Activated CD4-positive, alpha-beta T cell treated with anti-CD3 and anti-CD28 coated beads for 1 hour (primary cell): ENCODE measurements around the gene COL8A1.

Experiments
- DNase-seq: peaks from one replicate; pipeline ENCODE4 v3.0.0-alpha.2; 2020

The COL8A1 gene

GRCh38 chr3:99678023-99678422 is 39.6 kb downstream of the COL8A1 start:
- DNase-seq, result no peak

DNA sequence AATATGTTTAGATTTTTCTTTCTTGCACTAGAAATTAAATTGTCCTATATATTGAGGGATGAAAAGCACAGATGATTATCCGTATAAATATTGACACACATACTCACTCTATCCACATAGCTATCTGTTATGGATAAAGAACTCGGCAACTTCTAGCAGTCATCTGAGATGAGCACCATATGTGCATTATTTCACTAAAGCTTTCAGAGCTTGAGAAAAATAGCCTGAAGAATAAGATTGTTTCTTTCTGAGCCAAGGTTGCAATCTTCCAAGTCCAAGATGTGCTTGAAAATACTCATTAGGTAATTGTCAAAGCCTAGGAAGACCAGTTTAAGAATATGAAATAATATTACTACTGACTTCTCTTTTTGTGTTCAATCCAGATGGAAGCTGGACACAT is 40.5 kb downstream of the COL8A1 start:
- no peak for DNase-seq

GRCh38 chr3:99681512-99681911 is 43.1 kb downstream of the COL8A1 start:
- no peak for DNase-seq

DNA sequence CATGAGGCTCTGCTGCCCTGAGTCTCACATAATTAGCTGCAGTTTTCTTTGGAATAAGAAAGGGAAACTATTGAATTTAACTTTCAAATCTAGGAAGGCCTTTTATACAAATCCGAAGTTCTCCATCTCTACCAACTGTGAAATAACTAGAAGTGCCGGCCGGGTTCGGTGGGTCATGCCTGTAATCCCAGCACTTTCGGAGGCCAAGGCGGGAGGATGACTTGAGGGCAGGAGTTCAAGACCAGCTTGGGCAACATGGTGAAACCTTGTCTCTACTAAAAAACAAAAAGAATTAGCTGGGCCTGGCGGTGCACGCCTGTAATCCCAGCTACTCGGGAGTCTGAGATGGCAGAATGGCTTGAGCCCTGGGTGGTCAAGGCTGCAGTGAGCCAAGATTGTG is 43.6 kb downstream of the COL8A1 start:
- DNase-seq, result no peak

DNA sequence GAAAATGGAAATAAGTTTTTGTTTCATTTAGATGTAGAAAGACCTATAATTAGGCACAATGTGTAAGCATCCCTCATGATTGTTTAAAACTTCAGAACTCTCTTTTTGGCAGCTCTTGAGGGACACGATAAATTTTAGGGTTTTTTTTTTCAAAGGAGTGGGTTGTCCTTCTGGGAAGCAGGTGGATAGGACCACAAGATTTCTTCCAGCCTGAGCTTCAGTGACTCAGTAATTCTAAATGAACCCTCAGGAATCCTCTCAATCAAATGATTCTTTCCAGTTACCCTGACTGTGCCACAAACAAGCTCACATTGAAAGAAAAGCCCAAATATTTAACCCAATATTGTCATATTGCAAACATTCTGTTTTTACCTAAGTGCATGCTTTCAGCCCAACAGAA is 45.1 kb downstream of the COL8A1 start:
- no peak for DNase-seq

DNA sequence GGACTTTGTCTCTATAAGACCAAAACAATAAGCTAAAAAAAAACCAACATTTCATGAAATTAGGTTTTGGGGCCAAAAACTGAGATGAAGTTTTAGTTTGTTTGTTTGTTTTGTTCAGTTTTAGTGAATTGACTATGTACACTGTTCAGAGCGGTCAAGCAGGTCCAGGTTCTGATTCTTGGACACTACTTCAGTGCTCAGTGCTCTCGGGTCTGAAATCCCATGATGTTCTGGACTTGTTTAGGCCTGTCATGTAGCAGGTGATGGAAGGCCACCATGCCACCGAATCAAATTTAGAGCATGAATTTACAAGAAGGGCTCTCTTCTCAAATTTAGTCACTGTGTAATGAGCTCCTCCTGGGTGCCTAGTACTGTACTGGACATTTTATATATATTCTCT is 45.5 kb downstream of the COL8A1 start:
- no peak for DNase-seq

DNA sequence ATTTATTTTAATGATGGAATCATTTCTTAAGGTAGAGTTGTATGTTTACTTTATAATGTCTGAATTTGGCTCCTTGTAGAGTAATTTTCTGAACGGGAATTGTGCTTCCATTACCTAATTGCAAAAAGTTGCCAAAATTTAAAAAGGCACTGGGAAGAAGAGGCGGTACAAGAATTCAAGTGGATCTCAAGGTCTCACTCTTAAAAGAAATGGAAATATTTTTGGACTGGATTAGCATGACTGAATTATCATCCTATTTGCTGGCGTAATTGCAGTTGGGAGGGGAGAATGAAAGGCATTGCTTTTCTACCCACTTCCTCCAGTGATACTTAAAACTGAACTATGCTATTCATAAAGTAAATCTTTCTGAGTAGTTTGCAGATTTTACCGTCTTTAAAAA is 46.2 kb downstream of the COL8A1 start:
- DNase-seq, result no peak

DNA sequence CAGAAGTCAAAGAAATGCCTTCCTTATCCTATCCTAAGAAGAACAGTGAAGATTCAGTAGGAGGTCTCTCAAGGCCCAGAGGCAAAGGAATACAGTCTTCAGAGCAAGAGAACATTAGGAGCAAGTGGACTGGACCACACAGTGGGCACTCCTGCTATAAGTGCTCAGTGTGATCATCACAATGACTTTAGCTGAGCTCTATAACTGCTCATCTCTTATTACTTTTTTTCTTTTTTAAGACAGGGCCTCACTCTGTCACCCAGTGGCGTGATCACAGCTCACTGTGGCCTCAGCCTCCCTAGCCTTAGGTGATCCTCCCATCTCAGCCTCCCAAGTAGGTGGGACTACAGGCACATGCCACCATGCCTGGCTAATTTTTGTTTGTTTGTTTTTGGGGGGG is 48.1 kb downstream of the COL8A1 start:
- DNase-seq, result no peak

DNA sequence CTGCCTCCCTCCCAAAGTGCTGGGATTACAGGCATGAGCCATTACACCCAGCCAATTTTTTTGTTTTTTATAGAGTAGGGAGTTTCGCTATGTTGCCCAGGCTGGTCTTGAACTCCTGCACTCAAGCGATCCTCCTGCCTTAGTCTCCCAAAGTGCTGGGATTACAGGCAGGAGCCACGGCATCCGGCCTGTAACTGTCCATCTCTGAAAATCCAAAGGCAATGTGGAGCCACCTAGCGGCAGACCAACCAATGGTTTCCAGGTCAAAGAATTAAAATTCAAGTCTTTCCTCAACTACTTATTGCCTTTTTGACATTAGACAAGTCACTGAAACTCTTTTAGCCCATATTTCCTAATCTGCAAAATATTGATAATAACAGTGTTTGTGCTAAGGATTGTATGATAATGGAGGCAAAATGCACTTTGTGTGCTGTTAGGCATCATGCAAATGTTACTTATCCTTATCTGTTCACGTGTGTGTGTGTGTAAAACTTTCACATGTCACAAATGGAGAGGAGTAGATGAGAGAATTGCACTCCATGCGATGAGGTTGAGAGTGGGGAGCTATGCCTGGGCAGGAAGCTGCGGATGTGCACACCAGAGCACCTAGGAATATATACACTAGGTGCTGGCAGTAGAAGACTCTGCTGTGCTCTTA is 48.7 kb downstream of the COL8A1 start:
- DNase-seq, result no peak

DNA sequence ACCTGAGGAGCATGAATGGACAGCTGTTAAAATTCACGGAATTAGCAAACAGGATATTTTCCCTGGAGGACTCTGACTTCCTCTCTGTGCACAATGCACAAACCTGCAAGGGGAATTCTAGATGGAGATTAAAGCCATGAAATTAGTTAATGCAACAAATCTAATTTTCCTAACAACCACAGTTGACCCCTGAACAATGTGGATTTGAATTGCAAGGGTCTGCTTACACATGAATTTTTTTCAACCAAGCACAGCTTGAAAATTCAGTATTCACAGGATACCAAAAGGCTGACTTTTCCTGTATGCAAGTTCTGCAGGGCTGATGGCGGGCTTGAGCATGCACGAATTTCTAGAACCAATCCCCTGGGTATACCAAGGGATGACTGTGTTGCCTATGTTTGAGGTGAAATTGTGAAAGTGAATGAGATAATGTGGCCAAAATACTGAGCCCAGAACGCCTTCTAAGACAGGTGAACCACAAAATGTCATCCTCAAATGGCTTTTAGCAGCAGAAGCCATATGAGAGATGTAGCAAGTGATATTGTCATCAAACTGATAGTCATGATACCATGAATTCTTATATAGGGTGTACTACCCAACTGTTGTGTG is 52.5 kb downstream of the COL8A1 start:
- DNase-seq, result no peak

DNA sequence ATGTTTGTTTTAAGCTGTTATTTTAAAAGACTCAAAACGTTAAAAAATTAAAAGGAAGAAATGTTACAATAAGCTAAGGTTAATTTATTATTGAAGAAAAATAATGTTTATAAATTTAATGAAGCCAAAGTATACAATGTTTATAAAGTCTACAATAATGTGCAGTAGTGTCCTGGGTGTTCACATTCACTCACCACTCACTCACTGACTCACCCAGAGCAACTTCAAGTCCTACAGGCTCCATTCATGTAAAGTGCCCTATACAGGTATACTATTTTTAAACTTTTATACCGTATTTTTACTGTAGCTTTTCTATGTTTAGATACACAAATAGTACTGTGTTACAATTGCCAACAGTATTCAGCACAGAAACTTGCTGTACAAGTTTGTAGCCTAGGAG is 55.2 kb downstream of the COL8A1 start:
- DNase-seq, result no peak

DNA sequence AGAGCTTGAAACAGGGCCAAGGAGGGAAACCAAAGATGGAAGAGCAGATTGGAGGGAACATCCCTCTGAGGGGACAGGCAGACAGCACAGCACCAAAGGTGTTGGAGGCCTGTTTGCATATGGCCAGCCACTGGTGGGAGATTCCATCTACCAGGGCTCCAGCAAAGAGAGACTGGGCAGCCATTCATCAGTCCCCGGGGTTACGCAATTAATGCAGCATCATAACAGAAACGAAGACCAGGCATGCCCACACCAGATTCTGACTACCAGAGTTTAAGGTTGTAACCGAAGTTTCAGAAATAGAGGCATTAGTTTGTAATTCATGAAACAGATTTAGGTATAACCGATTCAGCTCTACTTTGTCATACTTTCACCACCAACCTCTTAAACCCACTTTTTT is 58.1 kb downstream of the COL8A1 start:
- DNase-seq, result no peak

GRCh38 chr3:99697250-99697649 is 58.9 kb downstream of the COL8A1 start:
- no peak for DNase-seq

DNA sequence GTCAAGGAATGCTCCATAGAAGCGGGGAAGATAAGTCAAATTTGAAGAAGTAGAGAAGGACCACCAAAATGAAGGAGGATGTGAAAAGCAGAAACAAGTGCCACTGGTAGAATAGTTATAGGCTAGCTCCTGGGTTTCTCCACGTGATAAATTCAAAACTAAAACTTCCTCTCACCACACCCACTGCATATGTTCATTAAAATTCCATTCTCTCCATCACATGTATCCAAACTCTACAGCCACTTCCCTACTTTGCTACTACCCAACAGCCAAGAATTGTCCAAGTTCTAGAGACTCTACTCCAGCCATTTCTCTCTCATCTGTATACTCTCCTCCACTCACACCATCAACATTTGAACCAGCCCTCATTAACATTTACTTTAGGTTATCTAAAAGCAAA is 60.5 kb downstream of the COL8A1 start:
- no peak for DNase-seq

GRCh38 chr3:99699841-99700240 is 61.4 kb downstream of the COL8A1 start:
- DNase-seq, result no peak

- DNase-seq, result no peak
These were observed 62.4 kb downstream of the COL8A1 start for GRCh38 chr3:99700631-99701268.

DNA sequence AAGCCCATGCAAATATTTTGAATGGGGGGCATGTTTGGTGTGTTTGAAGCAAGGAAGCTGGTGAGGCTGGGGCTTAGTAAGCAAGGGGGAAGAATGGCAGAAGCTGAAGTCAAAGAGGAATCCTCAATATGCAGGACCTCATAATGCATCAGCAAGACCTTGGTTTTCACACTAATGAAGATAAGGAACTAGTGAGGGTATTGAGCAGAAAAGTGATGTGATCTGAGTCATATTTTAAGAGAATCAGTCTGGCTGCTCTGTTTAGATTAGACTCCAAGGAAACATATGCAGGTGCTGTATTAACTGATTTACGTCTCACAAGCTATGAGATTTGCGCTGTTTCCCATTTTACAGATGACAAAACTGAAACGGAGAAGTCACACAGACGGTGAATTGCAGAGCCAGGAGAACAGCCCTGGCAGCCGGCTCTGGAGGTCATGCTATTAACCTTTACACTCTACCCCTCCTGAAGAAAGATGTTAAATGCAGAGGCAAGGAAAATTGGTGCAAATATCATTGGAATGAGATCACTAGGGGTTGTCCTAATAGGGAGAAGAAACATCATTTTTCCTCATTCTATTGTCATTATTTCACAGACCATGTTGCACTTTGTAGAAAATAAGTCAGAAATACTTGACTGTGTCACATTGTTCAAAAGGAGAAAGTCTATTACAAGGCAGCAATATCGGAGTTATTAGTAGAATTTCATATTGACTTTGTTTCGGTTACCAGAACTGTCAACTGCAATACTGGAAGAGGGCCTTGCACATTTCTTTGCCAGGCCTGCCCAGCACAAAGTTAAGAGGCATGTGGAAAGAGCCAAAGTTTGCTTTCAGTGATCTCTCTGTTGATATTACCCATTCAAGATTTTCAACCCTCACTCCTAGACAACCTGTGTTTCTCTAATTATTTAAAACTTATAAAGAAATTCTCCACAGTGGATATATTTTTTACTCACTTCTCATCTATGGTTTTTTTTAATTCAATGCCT is 64.9 kb downstream of the COL8A1 start:
- DNase-seq, result no peak

GRCh38 chr3:99704417-99704816 is 66.0 kb downstream of the COL8A1 start:
- no peak for DNase-seq

DNA sequence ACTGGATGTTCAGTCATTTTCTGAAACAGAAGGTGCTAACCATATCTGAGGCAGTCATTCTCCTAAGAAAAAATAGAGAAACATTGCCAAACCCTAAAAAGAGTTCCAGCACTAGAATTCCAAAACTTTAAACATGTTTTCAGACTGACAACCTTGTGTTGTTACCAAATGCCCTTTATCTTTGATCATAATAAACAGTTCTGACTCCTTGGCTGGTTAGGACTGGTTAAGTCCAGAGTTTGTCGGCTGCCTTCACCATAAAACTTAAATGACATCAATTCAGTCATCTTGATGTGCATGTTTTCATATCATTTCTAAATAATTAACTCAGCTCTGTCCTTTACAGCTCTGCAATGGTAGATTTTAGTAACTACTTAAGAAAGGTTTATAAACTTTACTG is 68.0 kb downstream of the COL8A1 start:
- DNase-seq, result no peak

DNA sequence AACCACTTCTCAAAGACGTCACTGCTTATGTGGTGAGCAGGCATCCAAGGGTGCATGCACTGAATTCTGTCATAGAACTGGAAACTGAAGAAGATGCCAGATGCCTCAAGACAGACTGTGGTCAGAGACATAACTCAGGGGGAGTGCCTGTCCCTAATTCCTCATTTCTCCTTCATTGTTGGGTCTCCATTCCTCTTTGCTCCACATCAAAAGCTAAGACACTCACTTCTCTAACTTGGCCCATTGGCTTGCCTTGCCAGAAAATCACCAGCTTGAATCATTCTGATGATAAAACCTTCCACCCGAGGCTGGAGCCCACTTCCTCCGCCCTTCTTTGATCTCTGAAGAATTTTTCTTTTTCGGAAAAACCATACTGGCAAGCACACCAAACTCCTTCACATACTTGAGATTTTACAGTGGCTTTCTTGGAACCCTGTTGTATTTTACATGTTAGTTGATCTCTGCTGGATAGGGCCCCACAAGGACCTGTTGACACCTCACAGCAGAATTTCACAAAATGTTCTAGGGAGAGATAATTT is 69.9 kb downstream of the COL8A1 start:
- DNase-seq, result no peak

GRCh38 chr3:99709686-99710085 is 71.3 kb downstream of the COL8A1 start:
- DNase-seq, result no peak

- no peak for DNase-seq
These were observed 71.7 kb downstream of the COL8A1 start for GRCh38 chr3:99710094-99710493.

DNA sequence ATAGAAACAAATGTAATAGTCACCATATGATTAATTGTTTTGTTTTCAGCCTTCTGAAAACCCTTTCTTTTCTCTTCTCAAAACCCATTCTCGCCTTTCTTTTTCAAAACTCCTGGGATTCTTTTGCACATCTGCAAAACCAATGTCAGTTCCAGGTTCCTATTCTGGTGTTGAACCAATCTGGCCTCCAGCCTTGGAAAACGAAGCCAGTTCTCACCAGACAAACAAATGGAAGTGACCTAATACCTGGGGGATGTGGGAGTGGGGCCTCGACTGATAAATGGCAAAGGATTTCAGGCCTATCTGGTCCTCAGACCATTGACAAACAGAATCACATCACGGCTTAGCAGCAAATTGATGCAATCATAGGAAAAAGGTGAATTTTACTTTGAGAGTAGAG is 73.0 kb downstream of the COL8A1 start:
- no peak for DNase-seq
